ENCODE results near the gene LLCFC1. TPM values are rescaled to one million over a fixed set of nuclear protein-coding genes. Genes with fewer than 3 reads are reported as not detected.

Gene LLCFC1
- total and polyA plus RNA-seq, 2 experiments from 2014 or later: not detected

DNA sequence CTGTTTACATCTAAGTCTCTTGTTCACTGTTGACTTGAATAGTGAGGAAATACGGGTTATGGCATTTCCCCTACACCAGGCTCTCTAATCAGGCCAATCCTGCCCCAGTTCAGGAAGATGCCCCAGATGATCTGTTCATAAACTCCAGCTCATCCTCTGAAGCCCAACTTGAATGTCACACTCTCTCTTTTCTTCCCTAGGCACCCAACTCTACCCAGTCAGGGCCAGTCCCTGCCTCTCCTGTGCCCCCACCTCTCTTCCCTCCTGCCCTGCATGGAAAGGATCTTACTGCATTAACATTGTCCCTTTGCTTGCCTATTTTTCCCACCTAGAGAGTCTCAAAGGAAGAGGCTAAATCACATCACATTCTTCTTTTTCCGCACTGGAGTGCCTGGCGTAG is 43.1 kb upstream of the LLCFC1 start:
- Histone ChIP-seq H3K4me1 (ENCODE audit: insufficient read depth) (no peaks in the 10 kb centered on the region), H3K4me2 (no peak overlapping the region), H3F3A (replicated peaks; ENCODE audit: low read depth) (no peaks in the 10 kb centered on the region), H4K20me1 (replicated peaks; ENCODE audit: insufficient read depth) (no peaks in the 10 kb centered on the region), H3K79me2 (replicated peaks; ENCODE audit: insufficient read depth) (no peaks in the 10 kb centered on the region), H3K27ac (ENCODE audit: low read depth) (no peak overlapping the region), H2AFZ (no peak overlapping the region), H3K4me3 (no peak overlapping the region), H3K27me3 (ENCODE audit: insufficient read depth) (no peaks in the 10 kb centered on the region), H3K36me3 (ENCODE audit: insufficient read depth) (no peaks in the 10 kb centered on the region), H3K9me2 (ENCODE audit: insufficient read depth) (no peaks in the 10 kb centered on the region)
- Mint-ChIP-seq H3K9me3 (peaks cover under 1% of the 10 kb centered on the region; the same call in 1 of the 3 replicates), H3K4me1 (peaks cover 5% of the 10 kb centered on the region), H3K36me3 (ENCODE audit: low read depth) (no peaks in the 10 kb centered on the region; the same call in 2 of the 3 replicates), H3K4me3 (no peak overlapping the region), H3K27me3 (ENCODE audit: insufficient read depth, low read depth, poor library complexity) (peaks cover 3% of the 10 kb centered on the region), H3K27ac (no peak overlapping the region)
- ATAC-seq (no peak), DNase-seq (ENCODE audit: low spot score) (no peak)
- TF ChIP-seq, protein P1, sequence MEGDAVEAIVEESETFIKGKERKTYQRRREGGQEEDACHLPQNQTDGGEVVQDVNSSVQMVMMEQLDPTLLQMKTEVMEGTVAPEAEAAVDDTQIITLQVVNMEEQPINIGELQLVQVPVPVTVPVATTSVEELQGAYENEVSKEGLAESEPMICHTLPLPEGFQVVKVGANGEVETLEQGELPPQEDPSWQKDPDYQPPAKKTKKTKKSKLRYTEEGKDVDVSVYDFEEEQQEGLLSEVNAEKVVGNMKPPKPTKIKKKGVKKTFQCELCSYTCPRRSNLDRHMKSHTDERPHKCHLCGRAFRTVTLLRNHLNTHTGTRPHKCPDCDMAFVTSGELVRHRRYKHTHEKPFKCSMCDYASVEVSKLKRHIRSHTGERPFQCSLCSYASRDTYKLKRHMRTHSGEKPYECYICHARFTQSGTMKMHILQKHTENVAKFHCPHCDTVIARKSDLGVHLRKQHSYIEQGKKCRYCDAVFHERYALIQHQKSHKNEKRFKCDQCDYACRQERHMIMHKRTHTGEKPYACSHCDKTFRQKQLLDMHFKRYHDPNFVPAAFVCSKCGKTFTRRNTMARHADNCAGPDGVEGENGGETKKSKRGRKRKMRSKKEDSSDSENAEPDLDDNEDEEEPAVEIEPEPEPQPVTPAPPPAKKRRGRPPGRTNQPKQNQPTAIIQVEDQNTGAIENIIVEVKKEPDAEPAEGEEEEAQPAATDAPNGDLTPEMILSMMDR (conservative IDR thresholded peaks at IDR 0.05; ENCODE audit: low read depth in 2 of 2): no peak
- TF ChIP-seq, protein P2, sequence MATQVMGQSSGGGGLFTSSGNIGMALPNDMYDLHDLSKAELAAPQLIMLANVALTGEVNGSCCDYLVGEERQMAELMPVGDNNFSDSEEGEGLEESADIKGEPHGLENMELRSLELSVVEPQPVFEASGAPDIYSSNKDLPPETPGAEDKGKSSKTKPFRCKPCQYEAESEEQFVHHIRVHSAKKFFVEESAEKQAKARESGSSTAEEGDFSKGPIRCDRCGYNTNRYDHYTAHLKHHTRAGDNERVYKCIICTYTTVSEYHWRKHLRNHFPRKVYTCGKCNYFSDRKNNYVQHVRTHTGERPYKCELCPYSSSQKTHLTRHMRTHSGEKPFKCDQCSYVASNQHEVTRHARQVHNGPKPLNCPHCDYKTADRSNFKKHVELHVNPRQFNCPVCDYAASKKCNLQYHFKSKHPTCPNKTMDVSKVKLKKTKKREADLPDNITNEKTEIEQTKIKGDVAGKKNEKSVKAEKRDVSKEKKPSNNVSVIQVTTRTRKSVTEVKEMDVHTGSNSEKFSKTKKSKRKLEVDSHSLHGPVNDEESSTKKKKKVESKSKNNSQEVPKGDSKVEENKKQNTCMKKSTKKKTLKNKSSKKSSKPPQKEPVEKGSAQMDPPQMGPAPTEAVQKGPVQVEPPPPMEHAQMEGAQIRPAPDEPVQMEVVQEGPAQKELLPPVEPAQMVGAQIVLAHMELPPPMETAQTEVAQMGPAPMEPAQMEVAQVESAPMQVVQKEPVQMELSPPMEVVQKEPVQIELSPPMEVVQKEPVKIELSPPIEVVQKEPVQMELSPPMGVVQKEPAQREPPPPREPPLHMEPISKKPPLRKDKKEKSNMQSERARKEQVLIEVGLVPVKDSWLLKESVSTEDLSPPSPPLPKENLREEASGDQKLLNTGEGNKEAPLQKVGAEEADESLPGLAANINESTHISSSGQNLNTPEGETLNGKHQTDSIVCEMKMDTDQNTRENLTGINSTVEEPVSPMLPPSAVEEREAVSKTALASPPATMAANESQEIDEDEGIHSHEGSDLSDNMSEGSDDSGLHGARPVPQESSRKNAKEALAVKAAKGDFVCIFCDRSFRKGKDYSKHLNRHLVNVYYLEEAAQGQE (IDR thresholded peaks at IDR 0.05; ENCODE audit: unreplicated experiment): no peak
- TF ChIP-seq, protein P3, sequence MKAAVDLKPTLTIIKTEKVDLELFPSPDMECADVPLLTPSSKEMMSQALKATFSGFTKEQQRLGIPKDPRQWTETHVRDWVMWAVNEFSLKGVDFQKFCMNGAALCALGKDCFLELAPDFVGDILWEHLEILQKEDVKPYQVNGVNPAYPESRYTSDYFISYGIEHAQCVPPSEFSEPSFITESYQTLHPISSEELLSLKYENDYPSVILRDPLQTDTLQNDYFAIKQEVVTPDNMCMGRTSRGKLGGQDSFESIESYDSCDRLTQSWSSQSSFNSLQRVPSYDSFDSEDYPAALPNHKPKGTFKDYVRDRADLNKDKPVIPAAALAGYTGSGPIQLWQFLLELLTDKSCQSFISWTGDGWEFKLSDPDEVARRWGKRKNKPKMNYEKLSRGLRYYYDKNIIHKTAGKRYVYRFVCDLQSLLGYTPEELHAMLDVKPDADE (IDR thresholded peaks at IDR 0.05): no peak
- TF ChIP-seq ZNF114 (CRISPR knock-in tag; IDR thresholded peaks at IDR 0.05) (no peak), EZH2phosphoT487 (IDR thresholded peaks at IDR 0.05; ENCODE audit: unreplicated experiment) (no peak), STAT1 (IDR thresholded peaks at IDR 0.05; ENCODE audit: unreplicated experiment) (no peak), NANOG (IDR thresholded peaks at IDR 0.05; ENCODE audit: borderline replicate concordance) (no peak), CREB1 (CRISPR knock-in tag; IDR thresholded peaks at IDR 0.05; ENCODE audit: low read depth) (no peak), POLR2AphosphoS5 (IDR thresholded peaks at IDR 0.05; ENCODE audit: low read depth) (no peak), EZH2 (IDR thresholded peaks at IDR 0.05; ENCODE audit: low read depth, unreplicated experiment) (no peak), JUNB (IDR thresholded peaks at IDR 0.05; ENCODE audit: unreplicated experiment) (no peak)
- TF ChIP-seq, protein P4, sequence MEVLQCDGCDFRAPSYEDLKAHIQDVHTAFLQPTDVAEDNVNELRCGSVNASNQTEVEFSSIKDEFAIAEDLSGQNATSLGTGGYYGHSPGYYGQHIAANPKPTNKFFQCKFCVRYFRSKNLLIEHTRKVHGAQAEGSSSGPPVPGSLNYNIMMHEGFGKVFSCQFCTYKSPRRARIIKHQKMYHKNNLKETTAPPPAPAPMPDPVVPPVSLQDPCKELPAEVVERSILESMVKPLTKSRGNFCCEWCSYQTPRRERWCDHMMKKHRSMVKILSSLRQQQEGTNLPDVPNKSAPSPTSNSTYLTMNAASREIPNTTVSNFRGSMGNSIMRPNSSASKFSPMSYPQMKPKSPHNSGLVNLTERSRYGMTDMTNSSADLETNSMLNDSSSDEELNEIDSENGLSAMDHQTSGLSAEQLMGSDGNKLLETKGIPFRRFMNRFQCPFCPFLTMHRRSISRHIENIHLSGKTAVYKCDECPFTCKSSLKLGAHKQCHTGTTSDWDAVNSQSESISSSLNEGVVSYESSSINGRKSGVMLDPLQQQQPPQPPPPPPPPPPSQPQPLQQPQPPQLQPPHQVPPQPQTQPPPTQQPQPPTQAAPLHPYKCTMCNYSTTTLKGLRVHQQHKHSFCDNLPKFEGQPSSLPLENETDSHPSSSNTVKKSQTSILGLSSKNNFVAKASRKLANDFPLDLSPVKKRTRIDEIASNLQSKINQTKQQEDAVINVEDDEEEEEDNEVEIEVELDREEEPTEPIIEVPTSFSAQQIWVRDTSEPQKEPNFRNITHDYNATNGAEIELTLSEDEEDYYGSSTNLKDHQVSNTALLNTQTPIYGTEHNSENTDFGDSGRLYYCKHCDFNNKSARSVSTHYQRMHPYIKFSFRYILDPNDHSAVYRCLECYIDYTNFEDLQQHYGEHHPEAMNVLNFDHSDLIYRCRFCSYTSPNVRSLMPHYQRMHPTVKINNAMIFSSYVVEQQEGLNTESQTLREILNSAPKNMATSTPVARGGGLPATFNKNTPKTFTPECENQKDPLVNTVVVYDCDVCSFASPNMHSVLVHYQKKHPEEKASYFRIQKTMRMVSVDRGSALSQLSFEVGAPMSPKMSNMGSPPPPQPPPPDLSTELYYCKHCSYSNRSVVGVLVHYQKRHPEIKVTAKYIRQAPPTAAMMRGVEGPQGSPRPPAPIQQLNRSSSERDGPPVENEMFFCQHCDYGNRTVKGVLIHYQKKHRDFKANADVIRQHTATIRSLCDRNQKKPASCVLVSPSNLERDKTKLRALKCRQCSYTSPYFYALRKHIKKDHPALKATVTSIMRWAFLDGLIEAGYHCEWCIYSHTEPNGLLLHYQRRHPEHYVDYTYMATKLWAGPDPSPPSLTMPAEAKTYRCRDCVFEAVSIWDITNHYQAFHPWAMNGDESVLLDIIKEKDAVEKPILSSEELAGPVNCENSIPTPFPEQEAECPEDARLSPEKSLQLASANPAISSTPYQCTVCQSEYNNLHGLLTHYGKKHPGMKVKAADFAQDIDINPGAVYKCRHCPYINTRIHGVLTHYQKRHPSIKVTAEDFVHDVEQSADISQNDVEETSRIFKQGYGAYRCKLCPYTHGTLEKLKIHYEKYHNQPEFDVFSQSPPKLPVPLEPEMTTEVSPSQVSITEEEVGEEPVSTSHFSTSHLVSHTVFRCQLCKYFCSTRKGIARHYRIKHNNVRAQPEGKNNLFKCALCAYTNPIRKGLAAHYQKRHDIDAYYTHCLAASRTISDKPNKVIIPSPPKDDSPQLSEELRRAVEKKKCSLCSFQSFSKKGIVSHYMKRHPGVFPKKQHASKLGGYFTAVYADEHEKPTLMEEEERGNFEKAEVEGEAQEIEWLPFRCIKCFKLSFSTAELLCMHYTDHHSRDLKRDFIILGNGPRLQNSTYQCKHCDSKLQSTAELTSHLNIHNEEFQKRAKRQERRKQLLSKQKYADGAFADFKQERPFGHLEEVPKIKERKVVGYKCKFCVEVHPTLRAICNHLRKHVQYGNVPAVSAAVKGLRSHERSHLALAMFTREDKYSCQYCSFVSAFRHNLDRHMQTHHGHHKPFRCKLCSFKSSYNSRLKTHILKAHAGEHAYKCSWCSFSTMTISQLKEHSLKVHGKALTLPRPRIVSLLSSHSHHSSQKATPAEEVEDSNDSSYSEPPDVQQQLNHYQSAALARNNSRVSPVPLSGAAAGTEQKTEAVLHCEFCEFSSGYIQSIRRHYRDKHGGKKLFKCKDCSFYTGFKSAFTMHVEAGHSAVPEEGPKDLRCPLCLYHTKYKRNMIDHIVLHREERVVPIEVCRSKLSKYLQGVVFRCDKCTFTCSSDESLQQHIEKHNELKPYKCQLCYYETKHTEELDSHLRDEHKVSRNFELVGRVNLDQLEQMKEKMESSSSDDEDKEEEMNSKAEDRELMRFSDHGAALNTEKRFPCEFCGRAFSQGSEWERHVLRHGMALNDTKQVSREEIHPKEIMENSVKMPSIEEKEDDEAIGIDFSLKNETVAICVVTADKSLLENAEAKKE (CRISPR knock-in tag; IDR thresholded peaks at IDR 0.05): no peak

Measured in GM23338 (cell line).